ENCODE results near the gene CDC26.
"Not testable (repeated sequence)": the region's sequence is repeated elsewhere in the genome, so short reads cannot be mapped to it uniquely, and the experiment has no call there.

CDC26 gene

DNA sequence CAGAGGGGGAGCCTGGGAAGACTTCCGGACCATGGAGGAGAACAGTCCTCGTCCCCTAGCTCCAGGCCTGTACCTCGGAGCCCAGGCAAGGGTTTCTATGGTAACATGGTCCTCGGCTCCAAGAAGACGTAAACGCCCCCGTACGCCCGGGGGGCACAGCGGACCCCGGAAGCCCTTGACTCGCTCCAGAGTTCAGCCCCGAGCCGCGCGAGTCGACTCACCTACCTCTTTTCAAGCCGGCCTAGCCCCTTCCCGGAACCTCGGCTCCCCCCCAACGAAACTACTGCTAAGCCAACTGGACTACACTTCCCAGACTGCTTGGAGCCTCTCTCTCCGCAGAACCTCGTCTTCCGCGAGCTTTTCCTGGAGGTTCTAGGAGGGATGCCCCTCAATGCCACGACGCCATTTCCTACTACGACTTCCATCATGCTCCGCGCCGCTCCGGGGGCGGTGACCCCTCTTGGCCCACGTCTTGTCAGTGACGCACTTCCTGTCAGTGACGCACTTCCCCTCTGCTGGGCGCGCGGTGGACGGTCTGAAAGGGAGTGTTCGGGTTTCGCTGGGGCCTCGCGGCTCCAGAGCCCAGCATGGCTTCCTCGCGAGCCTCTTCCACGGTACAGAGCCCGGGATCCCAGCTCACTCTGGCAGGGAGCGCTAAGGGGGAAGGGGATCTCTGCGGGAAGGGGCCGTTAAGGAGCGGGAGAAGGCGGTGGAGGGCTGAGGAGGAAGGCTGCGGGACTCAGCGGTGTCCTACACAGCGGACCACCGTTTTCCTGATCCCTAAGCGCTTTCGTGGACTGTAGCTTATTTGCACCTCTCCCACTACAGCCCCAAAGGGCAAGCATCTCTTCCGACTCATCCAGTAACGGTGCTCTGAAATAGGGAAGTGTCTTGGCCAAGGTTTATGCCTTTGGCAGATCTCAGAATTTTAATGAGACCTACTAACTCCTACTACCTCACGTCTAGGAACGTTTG, at the start of gene CDC26, which contains the start of gene PRPF4:
Gene CDC26, minus strand, starts transcription at position 416 of the 975 bp plus-strand sequence. CDS start 3,065 bp downstream, outside the sequence.
Gene PRPF4, plus strand, starts transcription at position 502 of the 975 bp plus-strand sequence. Its CDS starts 86 bp downstream, at position 588.
- peak; percentile 96 for DNase-seq

DNA sequence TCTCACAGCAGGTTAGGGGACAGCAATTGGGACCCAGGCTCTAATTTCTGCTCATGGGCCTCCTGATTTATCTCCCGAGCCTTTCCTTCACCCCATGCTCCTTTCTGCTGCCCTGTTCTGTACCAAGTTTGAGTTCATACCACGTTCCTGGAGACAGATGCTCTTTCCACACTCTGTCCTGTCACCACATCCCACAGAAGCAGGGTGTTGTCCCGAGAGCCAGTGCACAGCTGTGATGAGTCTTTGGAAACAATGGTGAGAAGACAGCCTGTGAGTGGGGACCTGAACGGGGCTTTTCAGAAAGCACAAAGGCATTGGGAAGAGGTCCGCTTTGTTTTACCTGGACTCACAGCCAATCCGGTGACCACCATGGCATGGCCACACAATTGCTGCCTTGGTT, 47.3 kb upstream of the CDC26 start:
- DNase-seq: no peak

DNA sequence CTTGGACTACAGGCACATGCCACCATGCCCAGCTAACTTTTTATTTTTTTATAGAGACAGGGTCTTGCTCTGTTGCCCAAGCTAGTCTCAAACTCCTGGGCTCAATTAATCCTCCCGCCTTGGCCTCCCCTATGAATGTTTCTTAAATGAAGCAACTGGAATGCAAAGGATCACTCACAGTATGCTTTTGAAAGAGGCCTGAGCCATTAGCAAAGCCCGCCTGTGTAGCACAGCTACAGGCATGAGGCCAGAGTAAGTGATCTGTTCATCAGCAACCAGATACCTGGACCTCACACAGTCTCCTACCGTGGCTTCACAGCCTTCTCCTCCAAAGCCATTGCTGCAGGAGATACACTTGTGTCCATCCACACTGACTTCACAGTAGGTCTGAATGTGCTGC, 44.7 kb upstream of the CDC26 start:
- no peak for DNase-seq

DNA sequence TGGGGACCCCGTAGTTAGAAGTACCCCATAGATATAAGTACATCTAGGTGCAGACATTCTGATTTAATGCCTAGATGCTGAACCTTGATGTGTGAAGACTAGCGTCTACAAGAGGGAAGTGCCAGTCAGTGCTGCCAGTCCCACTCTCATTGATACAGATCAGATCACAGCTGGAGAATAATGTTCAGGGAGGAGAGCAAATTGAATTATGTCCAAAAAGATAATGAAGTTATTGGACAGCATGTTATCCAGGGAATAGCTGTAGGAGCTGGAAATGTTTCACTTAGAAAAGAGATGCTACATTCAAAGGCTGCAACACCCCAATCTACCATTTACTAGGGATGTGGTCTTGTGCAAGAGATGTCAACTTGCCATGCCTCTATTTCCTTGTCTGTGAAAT, 43.7 kb upstream of the CDC26 start:
- DNase-seq: no peak

DNA sequence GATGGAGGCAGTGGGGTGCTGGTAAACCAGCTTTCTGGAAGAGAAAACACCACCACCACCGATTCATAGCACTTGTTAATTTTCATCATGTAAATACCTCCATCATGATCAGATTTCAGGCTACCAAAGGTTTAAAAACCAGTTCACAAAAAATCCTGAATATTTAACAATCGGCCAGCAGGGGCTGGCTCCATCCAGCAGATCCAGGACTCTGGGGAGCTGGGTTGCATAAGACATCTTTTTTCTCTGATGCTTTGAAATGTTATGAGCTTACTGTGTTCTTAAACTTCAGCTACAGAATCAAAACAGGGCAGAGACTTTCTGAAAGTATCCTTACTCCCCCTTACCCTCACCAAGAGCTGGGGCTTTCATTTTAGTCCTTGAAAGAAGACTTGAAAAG, 42.4 kb upstream of the CDC26 start:
- DNase-seq: no peak

DNA sequence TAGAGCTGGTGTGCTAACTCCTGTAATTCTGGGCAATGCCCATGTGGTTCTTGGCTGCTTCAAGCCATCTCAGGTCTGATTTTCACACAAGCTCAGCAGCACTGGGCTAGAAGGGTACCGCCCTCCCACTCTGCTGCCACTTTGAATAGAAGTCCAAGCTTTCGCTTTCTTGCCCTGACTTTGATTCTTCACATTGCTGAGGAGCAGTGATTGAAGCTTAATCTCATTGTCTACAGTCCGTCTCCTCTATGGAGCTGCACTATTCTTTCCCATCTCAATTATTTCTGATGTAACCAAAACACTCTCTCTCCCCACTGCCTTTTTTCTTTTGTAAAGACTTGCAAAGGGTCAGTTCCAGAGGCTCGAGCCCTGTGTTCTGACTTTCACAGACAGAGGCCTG, 40.7 kb upstream of the CDC26 start:
- no peak for DNase-seq

DNA sequence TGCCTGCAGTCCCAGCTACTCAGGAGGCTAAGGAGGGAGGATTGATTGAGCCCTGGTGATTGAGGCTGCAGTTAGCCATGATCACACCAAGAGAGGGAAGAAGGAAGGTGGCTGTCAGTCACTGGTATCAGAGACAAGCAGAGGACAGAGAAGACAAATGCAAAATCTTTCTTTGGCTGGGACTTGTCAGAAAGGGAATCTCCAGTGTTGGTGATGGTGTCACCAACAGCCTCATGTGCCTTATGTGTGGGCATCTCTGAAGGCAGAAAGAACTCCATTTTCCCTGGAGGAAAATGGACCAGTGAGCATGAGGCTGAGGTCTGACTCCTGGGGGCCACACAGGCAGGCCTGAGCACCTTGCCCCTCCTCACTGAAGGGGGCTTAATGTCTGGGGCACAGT, 39.9 kb upstream of the CDC26 start:
- no peak for DNase-seq

DNA sequence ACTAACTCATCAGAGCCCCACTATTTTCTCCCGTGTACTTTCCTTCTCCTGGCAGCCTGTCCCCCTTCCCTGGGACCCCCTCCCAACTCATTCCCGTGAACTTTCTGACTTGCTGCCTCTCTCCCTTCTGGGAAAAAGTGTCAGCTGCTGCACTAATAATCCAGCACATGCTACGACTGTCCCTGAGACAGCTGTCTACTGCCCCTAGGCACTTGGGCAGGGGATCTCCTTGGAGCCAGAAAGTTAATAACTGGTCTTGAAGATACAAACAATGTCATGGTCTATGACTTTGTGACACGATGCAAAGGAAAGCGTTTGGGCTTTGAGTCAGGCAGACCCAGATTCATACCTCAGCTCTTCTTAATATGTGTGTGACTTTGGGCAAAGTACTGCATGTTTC, 37.9 kb upstream of the CDC26 start:
- DNase-seq: no peak

DNA sequence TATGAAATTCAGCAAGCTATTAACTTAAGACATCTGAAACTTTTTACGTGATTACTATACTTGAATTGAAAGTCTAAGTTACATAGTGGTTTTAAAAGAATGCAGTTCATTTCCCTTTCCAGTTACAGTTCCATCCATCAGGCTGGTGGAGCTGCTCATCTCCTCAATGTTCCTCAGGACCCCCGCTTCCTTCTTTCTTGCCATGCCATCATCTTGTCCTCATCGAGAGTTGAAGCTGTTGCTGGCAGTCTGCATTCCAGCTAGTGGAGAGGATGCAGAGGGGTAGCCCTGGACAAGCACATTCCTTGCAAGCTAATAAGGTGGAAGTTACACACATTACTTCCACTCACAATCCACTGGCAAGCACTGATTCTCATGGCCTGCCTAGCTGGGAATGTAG, 36.6 kb upstream of the CDC26 start:
- no peak for DNase-seq

DNA sequence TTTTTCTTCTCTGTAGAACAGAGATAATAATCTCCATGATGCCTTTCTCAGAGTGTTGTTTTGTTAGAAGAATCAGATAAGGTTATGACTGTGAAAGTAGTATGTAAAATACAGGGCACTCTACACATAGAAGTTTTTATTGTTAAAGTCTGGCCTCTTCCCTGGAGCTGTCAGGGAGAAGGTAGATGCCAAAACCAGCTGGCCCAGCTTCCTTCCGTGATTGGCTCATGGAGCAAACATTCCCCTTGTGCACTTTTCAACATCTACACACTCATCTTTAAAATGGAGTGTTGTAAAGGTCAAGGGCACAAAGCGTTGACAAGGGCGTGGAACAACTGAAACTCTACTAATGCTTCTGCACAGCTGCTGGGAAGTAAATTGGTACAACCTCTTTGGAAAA, 35.2 kb upstream of the CDC26 start:
- DNase-seq: no peak

DNA sequence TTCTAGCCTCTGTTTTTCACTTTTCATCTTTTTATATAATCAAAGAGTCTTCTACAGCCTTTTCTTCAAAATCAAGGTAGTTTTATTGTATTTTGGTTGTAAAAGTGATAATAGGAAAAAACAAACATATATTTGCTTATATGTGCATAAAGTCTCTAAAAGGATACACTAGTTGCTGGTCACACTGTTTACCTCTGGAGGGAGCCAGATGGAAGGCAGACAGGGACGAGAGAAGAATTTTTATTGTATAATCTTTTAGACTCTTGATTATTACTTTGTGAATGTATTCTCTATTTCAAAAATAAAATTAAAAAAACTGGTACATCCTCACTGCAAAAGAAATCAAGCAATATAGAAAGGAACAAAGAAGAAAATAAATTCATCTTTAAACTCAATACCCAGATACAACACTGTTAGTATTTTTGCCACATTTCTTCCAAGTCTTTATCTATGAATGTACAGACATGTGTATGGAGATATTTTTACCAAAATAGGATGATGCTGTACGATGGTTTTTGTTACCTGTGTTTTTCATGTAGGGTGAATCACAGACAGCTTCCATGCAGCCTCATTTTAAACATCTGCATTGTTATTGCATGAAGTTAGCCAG, 33.9 kb upstream of the CDC26 start:
- no peak for DNase-seq

DNA sequence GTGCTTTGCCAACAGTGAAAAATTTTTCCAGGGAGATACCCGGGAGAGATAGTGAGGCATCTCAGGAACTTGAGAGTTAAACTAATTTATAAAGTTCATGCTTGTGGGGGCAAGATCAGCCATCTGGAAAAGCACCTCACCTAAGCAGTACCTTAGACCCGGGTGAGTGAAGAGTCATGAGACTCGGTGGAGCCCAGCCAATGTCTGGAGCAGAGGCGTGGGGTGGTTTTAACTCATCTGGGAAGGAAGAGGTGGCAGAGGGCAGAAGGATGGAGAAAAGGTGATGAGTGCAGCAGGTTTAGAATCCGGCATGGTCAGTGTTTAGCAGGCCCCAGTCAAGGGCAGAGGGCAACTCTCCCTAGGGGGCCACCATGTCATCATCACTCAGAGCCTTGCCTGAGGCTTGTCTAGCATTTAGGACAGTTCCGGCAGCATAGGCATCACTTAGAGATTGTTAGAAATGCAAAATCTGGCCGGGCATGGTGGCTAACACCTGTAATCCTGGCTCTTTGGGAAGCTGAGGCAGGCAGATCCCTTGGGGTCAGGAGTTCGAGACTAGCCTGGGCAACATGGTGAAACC, 32.1 kb upstream of the CDC26 start:
- DNase-seq: no peak

DNA sequence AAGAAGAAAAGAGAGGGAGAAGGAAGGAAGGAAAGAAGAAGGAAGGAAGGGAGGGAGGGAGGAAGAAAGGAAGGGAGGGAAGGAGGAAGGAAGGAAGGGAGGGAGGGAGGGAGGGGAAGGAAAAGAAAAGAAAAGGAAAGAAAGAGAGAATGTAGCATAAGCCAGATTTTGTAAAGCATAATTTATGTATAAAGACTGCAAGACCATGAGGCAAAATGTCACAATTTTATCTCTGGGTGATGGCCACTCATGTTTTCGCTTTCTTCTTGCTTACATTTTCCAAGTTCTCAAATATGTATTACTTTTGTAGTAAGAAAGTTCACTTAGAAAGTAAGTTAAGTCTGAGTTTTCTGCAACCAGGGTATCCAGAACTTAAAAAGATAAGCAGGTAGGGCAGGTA, 31.2 kb upstream of the CDC26 start:
- no peak for DNase-seq

DNA sequence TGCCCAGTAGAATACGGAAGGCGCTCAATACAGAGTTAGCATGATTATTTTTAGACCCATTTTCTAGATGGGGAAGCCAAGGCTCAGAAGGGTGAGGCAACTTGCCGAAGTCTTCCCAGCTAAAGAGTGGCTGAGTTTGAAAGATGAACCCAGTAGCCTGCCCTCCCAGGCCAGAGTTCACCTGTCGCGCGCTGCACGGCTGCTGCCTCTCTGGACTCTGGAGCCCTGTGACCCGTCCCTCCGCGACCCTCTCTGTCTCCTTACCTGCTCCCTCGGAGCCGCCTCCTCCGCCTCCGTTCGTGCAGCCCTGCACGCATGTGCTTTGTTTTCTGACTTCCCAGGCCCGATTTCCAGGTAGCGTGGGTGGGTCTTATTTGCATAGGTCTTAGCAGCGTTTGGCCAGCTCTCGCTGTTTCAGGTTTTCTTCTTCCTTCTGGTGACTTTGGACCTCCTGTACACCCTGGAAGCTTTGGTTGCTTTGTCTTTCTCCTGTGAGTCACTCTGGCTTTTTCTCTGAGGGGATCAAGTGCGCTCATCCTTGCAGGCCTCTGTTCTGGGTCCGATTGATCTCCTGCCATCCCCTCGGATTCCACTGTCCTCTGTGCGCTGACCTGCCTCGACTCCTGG, 27.5 kb upstream of the CDC26 start, which contains the start of gene RNF183:
Gene RNF183, minus strand, starts transcription at position 585 of the 627 bp plus-strand sequence. CDS start 5,192 bp downstream, outside the sequence.
- no peak for DNase-seq

DNA sequence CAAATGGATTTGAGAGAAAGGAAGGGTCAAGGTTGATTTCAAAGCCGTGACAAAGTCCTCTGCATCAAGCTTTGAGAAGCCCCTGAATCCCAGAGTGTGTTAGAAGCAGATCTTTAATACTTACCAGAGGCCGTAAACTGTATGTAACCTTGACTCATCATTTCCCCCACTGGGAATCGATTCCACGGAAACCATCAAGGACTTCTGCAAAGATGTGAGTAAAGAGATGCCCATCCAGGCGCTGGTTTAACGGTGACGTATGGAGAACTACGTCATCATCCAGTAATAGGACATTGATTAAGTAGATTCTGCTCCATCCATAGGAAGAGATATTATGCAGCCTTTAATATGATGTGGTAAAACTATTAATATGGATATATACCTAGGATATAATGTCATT, 26.2 kb upstream of the CDC26 start:
- DNase-seq: no peak

DNA sequence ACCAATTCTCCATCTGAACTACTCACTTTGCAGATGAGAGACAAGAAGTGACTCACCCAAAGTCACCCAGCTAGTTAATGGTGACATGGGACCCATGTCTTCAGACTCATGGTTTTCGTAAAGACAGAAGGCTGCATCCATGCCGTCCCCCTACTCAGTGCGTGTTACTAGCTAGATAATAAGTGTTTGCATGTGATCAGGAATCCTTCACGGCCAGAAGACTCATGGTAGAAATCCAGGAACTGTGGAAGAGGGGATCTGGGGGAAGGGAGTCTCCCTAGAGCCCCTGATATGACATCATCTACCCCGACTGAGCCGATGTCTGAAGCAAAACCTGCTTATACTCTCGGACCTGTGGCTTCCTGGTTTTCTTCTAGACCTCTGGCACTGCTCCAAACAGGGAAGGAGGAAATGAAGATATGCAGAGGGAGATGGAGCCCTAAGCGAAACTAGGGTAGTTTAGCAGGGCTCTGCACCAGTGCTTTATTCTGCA, 24.5 kb upstream of the CDC26 start:
- DNase-seq: peak; percentile 50

DNA sequence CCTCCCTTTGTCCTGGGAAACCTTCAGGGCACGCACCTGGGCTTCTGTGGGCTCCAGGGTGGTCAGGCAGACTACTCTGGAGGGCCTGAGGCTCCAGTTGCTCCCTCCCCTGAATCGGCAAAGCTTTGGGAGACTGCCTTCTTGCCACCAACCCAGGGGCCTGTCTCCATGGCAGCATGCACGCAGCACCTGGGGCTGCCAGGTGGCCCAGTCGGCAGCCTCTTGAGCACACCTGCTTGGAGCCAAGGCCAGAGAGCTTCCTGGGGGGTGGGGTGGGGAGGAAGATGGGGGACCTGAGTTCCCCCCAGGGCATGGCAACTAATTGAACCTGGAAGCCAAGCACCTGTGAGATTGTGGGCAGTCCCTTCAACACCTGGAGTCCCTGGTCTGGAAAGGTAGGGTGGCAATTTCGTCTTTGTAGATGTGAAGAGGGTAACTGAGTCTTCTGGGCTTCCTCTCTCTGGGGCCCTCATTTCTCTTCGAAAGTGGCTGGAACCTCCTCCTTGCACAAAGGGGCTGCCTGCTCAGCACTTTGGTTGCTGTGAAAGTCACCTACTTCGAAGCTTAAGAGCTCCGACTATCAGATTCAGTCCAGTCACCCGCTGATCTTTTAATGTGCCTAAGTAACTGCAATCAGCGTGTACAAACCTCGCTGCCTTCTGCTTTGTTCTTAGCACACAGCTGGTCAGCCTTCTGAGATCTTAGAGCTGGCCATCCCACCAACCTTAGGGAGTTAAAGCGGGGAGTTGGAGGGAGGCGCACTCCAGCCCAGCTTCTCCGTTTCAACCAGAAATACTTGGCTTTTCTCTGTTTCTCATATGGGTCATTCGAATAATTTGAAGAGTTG, 23.8 kb upstream of the CDC26 start:
- no peak for DNase-seq

DNA sequence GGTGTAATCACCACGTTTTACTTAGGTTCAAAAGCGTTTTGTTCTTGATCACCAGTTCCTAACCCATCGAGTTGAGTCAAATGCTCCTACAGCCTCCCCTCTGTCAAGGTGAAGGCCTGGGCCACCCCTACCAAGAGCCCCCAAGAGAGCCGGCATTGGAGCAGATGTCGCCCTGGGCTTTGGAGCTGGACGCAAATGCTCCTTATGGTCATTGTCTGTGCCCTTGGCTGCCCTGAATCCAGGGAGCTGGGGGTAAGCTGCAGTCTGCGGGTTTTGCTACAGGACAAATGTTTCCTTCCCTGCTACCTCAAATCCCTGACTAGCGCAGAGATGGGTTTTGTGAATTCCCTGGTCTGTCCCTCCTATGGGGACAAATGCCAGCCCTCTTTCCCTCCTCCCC, 22.9 kb upstream of the CDC26 start:
- DNase-seq: no peak

DNA sequence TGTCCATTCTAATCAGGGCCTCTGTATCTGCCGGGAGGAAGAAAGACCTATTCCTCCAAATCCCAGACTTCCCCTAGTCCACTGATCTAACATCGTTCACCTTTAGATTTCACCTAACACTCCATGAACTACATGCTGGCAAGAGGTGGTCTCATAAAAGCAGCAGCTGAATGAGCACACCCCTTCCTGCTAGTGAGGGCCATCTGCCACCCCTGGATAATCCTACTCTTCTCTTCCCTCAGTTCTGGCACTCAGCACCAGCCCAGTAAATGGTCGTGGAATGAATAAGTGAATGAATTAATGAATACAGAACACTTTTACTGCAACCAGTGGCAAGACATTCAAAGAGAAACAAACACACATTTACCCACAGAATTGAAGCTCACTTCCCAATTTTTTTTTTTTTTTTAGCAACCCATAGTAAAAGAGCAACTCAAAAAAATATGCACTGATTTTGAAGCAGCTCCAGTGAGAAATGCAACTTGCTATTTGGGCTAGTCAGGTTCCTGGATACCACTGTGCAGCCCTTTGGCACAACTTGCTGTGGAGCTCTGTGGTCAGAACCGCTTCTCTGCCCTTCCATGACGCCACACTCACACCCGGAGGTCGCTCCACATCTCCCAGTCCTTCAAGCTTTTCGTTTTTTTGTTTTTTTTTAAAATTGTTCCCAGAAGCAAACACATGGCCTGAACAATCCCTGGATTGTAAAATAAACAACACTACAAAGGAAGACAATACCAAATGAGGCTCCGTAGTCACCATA, 21.6 kb upstream of the CDC26 start:
- no peak for DNase-seq

DNA sequence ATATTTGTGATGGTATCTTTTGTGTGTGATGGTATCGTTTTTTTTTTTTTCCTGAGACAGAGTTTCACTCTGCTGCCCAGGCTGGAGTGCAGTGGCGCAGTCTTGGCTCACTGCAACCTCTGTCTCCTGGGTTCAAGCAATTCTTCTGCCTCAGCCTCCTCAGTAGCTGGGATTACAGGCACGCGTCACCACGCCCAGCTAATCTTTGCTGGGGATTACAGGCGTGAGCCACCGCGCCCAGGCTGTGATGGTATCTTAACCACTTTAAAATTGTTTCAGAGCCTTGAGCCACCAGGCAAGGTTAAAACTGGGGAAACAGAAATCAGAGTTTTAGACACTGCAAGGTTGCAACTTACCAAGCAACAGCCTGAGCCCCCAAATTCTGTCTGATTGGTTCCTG, 20.9 kb upstream of the CDC26 start:
- DNase-seq: not testable (repeated sequence)

DNA sequence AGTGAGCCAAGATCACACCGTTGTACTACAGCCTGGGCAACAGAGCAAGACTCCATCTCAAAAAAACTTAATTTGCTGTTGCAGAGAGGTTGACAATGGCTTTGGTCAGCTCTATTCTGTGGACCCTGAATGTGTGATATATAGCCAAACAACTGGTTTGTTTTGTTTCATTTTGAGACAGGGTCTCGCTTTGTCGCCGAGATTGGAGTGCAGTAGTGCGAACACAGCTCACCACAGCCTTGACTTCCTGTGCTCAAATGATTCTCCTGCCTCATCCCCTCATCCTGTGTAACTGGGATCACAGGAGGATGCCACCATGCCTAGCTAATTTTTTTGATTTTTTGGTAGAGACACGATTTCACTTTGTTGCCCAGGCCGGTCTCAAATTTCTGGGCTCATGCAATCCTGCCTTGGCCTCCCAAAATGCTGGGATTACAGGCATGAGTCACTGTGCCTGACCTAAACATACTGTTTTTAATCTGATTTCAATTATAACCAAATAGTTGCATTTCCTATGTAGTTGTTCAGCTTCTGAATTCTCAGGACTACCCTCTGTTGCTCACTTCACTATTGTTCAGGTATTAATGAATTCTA, 18.0 kb upstream of the CDC26 start:
- DNase-seq: no peak
